ENCODE results near the gene NEK9.

DNA sequence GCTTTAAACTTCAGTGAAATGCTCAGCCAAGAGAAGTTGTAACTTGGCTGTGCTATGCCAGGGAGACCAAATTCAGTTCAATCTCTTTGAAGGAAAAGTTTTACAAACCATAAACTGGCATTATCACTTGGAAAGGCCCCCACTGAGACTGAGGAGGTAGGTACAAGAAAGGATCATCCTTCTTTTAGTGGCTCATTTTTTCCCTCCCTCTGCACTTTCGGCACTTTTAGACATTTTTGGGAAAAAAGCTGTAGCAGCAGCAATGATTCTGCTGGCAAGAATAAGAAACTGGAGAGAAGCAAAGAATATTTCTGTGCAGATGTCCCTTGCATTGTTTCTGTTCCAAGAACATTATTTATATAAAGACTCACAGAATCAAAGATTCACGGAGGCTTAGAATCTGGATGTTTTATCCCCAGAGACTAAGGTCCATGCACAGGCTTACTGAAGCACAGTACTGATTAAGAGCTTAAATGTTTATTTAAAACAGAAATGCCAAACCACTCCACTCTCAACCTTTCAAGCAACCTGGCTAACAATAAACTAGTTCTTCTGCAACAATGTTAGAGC, 45.1 kb downstream of the NEK9 start:
- TF ChIP-seq, protein P1, sequence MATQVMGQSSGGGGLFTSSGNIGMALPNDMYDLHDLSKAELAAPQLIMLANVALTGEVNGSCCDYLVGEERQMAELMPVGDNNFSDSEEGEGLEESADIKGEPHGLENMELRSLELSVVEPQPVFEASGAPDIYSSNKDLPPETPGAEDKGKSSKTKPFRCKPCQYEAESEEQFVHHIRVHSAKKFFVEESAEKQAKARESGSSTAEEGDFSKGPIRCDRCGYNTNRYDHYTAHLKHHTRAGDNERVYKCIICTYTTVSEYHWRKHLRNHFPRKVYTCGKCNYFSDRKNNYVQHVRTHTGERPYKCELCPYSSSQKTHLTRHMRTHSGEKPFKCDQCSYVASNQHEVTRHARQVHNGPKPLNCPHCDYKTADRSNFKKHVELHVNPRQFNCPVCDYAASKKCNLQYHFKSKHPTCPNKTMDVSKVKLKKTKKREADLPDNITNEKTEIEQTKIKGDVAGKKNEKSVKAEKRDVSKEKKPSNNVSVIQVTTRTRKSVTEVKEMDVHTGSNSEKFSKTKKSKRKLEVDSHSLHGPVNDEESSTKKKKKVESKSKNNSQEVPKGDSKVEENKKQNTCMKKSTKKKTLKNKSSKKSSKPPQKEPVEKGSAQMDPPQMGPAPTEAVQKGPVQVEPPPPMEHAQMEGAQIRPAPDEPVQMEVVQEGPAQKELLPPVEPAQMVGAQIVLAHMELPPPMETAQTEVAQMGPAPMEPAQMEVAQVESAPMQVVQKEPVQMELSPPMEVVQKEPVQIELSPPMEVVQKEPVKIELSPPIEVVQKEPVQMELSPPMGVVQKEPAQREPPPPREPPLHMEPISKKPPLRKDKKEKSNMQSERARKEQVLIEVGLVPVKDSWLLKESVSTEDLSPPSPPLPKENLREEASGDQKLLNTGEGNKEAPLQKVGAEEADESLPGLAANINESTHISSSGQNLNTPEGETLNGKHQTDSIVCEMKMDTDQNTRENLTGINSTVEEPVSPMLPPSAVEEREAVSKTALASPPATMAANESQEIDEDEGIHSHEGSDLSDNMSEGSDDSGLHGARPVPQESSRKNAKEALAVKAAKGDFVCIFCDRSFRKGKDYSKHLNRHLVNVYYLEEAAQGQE (IDR thresholded peaks at IDR 0.05; ENCODE audit: insufficient read depth in 1 of 2, low read depth in 2 of 2, low read length in 2 of 2) = no peak
- TF ChIP-seq SIN3A (IDR thresholded peaks at IDR 0.05; ENCODE audit: borderline replicate concordance, insufficient read depth, low read length) (no peak), POLR2AphosphoS5 (IDR thresholded peaks at IDR 0.05; ENCODE audit: low read depth, low read length) (no peak)
